Measurements from ENCODE around the gene ZNHIT1.

The ZNHIT1 gene

GRCh38 chr7:101217388-101218235, at the start of gene ZNHIT1, which contains the start of gene PLOD3:
Gene ZNHIT1 (plus strand): TSS chr7:101218165. CDS start chr7:101218196, 31 bp downstream.
Gene PLOD3 (minus strand): TSS chr7:101217581. CDS start chr7:101217274, 307 bp downstream.
- peak; percentile 97 to 98 for DNase-seq

GRCh38 chr7:101168412-101169049, 49.4 kb upstream of the ZNHIT1 start:
- no peak for DNase-seq

- DNase-seq = peak in 1 of 2 experiments; percentile 52
Measured at GRCh38 chr7:101169110-101169837, 48.7 kb upstream of the ZNHIT1 start.

- peak; percentile 25 to 52 for DNase-seq
Measured at GRCh38 chr7:101169838-101170551, 48.0 kb upstream of the ZNHIT1 start.

- DNase-seq = no peak
Measured at GRCh38 chr7:101170617-101171441, 47.1 kb upstream of the ZNHIT1 start.

GRCh38 chr7:101171442-101171837, 46.5 kb upstream of the ZNHIT1 start:
- no peak for DNase-seq

GRCh38 chr7:101172005-101172853, 45.7 kb upstream of the ZNHIT1 start:
- DNase-seq = no peak

- no peak for DNase-seq
Measured at GRCh38 chr7:101172854-101173751, 44.9 kb upstream of the ZNHIT1 start.

- DNase-seq = no peak
Measured at GRCh38 chr7:101173752-101174244, 44.2 kb upstream of the ZNHIT1 start.

GRCh38 chr7:101174322-101174854, 43.6 kb upstream of the ZNHIT1 start:
- no peak for DNase-seq

- no peak for DNase-seq
Measured at GRCh38 chr7:101175664-101176063, 42.3 kb upstream of the ZNHIT1 start.

- no peak for DNase-seq
Measured at GRCh38 chr7:101177644-101178043, 40.3 kb upstream of the ZNHIT1 start.

- no peak for DNase-seq
Measured at GRCh38 chr7:101179117-101179516, 38.8 kb upstream of the ZNHIT1 start.

- no peak for DNase-seq
Measured at GRCh38 chr7:101179713-101180112, 38.3 kb upstream of the ZNHIT1 start.

- DNase-seq = no peak
Measured at GRCh38 chr7:101180130-101180755, 37.7 kb upstream of the ZNHIT1 start, which contains the start of gene NAT16. Gene NAT16 (minus strand): TSS chr7:101180293. CDS start chr7:101174807, 5,486 bp downstream.

- DNase-seq = no peak
Measured at GRCh38 chr7:101185258-101185839, 32.6 kb upstream of the ZNHIT1 start.

GRCh38 chr7:101186194-101186593, 31.8 kb upstream of the ZNHIT1 start:
- no peak for DNase-seq

GRCh38 chr7:101186844-101187428, 31.0 kb upstream of the ZNHIT1 start:
- DNase-seq = peak in 1 of 2 experiments; percentile 16

Measured in Kasumi-1 (cell line).